PC-9 (cell line): ENCODE results near the gene UBE3C. TPM values are rescaled to one million over a fixed set of nuclear protein-coding genes. Genes with fewer than 3 reads are reported as not detected.

Experiments
- BruUV-seq: library from RNA; stranded (reverse); fragments of 400-500 nt; replicated peaks from 2 replicates; lab custom pipeline; 2021; lab: Mats Ljungman, UMichigan
- CTCF ChIA-PET: fragments of 300-600 bp; sonication (Branson Sonifier 250); formaldehyde crosslinking; loops from one replicate; lab custom pipeline; 2022; ENCODE audit warnings: antibody characterized with exemption; lab: Charles Lee
- POLR2A ChIA-PET: fragments of 300-600 bp; sonication (Branson Sonifier 250); formaldehyde crosslinking; loops from one replicate; lab custom pipeline; 2022; ENCODE audit warnings: antibody characterized with exemption; ENCODE audit not compliant: unreplicated experiment; lab: Charles Lee
- DNase-seq, 2 experiments: peaks; one replicate each; pipeline versions ENCODE4 v3.0.0 to v3.0.0-alpha.2; 2015 to 2022; ENCODE audit warnings: mixed read lengths in 1 of 2
- H2AFZ ChIP-seq: fragments of 200-600 bp; sonication (generic); 2 replicates; pipeline ENCODE4 v1.8.1; 2017; ENCODE audit warnings: antibody characterized with exemption
- H3F3A ChIP-seq: fragments of 200-600 bp; sonication (generic); 2 replicates; pipeline ENCODE4 v1.8.1; 2017; ENCODE audit warnings: antibody characterized with exemption, mild to moderate bottlenecking, low read depth; ENCODE audit not compliant: insufficient read depth
- H3K27ac ChIP-seq: fragments of 200-600 bp; sonication (generic); 2 replicates; pipeline ENCODE4 v1.6.1; 2016; ENCODE audit warnings: mixed run types
- H3K27me3 ChIP-seq: fragments of 200-600 bp; sonication (generic); 2 replicates; pipeline ENCODE4 v1.6.1; 2016; ENCODE audit warnings: low read depth, mixed run types; ENCODE audit not compliant: insufficient read depth
- H3K36me3 ChIP-seq: fragments of 200-600 bp; sonication (generic); 2 replicates; pipeline ENCODE4 v1.6.1; 2016; ENCODE audit warnings: low read depth, mixed run types
- H3K4me1 ChIP-seq: fragments of 200-600 bp; sonication (generic); replicated peaks from 2 replicates; pipeline ENCODE4 v1.6.1; 2016; ENCODE audit warnings: mixed run types; ENCODE audit not compliant: insufficient read depth
- H3K4me2 ChIP-seq: fragments of 200-600 bp; sonication (generic); 2 replicates; pipeline ENCODE4 v1.6.1; 2017; ENCODE audit warnings: mixed run types
- H3K4me3 ChIP-seq: fragments of 200-600 bp; sonication (generic); 2 replicates; pipeline ENCODE4 v1.6.1; 2016; ENCODE audit warnings: mixed run types
- H3K79me2 ChIP-seq: fragments of 200-600 bp; sonication (generic); 2 replicates; pipeline ENCODE4 v1.6.1; 2017; ENCODE audit warnings: low read depth, mixed run types
- H3K9me2 ChIP-seq: fragments of 200-600 bp; sonication (generic); 2 replicates; pipeline ENCODE4 v1.8.1; 2017; ENCODE audit warnings: mild to moderate bottlenecking; ENCODE audit not compliant: insufficient read depth
- H3K9me3 ChIP-seq: fragments of 200-600 bp; sonication (generic); 2 replicates; pipeline ENCODE4 v1.8.1; 2016; ENCODE audit warnings: low read depth; ENCODE audit not compliant: insufficient read depth
- H4K20me1 ChIP-seq: fragments of 200-600 bp; sonication (generic); 2 replicates; pipeline ENCODE4 v1.8.1; 2017; ENCODE audit not compliant: insufficient read depth
- CTCF ChIP-seq: fragments of 200-600 bp; sonication (generic); conservative IDR thresholded peaks from 2 replicates; pipeline ENCODE4 v1.6.1; 2017; ENCODE audit warnings: mixed run types, antibody characterized with exemption, mild to moderate bottlenecking, moderate library complexity
- EZH2 ChIP-seq: fragments of 200-600 bp; sonication (generic); IDR thresholded peaks from 2 replicates; pipeline ENCODE4 v1.8.0; 2017; ENCODE audit warnings: antibody characterized with exemption, low read depth
- intact Hi-C: fragments of 100-400 bp; cut with micrococcal nuclease; formaldehyde crosslinking; loops from one replicate; pipeline ENCODE4 v1.10.0; 2022; ENCODE audit not compliant: unreplicated experiment
- total RNA-seq: library from RNA; stranded (reverse); gene quantifications from 2 replicates; pipeline ENCODE4 v1.2.3, GENCODE V29; 2021

Gene UBE3C
- total RNA-seq, 1 experiment from 2014 or later, result 77.6 TPM

GRCh38 chr7:157141525-157142060 is 2.9 kb downstream of the UBE3C start:
- TF ChIP-seq EZH2 (no peak), CTCF (no peak)
- H3K27me3 ChIP-seq, result no peaks in the 10 kb centered on the region
- peaks cover 75% of the 10 kb centered on the region for H3K79me2 ChIP-seq
- no peaks in the 10 kb centered on the region for H3K9me2 ChIP-seq
- H3K4me1 ChIP-seq, result peaks cover 23% of the 10 kb centered on the region
- intact Hi-C loops, result no loop called here
- H3K9me3 ChIP-seq, result no peaks in the 10 kb centered on the region
- no peak overlapping the region for H2AFZ ChIP-seq
- H3K4me2 ChIP-seq, result peak overlapping the region; percentile 94
- no peak overlapping the region for H3K4me3 ChIP-seq
- H3K27ac ChIP-seq, result no peak overlapping the region
- BruUV-seq, result no TSS peak
- DNase-seq, result no peak
- H3F3A ChIP-seq, result peaks cover 24% of the 10 kb centered on the region
- peaks cover 42% of the 10 kb centered on the region for H3K36me3 ChIP-seq
- ChIA-PET CTCF (no interaction called here), POLR2A (no interaction called here)
- peaks cover 67% of the 10 kb centered on the region for H4K20me1 ChIP-seq

- Histone ChIP-seq H3K27ac (no peak overlapping the region), H3F3A (peaks cover 19% of the 10 kb centered on the region), H3K9me3 (no peaks in the 10 kb centered on the region), H3K9me2 (no peaks in the 10 kb centered on the region), H3K36me3 (peaks cover 43% of the 10 kb centered on the region), H4K20me1 (peaks cover 89% of the 10 kb centered on the region), H3K4me1 (peaks cover 15% of the 10 kb centered on the region), H3K4me2 (no peak overlapping the region), H3K27me3 (no peaks in the 10 kb centered on the region), H2AFZ (no peak overlapping the region), H3K79me2 (peaks cover 97% of the 10 kb centered on the region), H3K4me3 (no peak overlapping the region)
- TF ChIP-seq CTCF (no peak), EZH2 (no peak)
- intact Hi-C loops, result no loop called here
- ChIA-PET POLR2A (no interaction called here), CTCF (no interaction called here)
- no peak for DNase-seq
- no TSS peak for BruUV-seq
Measured at GRCh38 chr7:157143788-157144187, 5.1 kb downstream of the UBE3C start.

GRCh38 chr7:157149317-157149716 is 10.6 kb downstream of the UBE3C start:
- TF ChIP-seq CTCF (no peak), EZH2 (no peak)
- CTCF ChIA-PET, result no interaction called here
- H3K4me3 ChIP-seq, result no peak overlapping the region
- intact Hi-C loops, result no loop called here
- H3K9me2 ChIP-seq, result no peaks in the 10 kb centered on the region
- H3K79me2 ChIP-seq, result peaks cover 99% of the 10 kb centered on the region
- H2AFZ ChIP-seq, result no peak overlapping the region
- no peak overlapping the region for H3K27ac ChIP-seq
- peaks cover 16% of the 10 kb centered on the region; the same call in 1 of the 2 replicates for H3F3A ChIP-seq
- no peak for DNase-seq
- no peak overlapping the region for H3K4me2 ChIP-seq
- no TSS peak for BruUV-seq
- peaks cover 100% of the 10 kb centered on the region for H4K20me1 ChIP-seq
- no peaks in the 10 kb centered on the region for H3K27me3 ChIP-seq
- H3K9me3 ChIP-seq, result no peaks in the 10 kb centered on the region
- H3K36me3 ChIP-seq, result peaks cover 20% of the 10 kb centered on the region; the same call in 1 of the 2 replicates
- POLR2A ChIA-PET, result no interaction called here
- H3K4me1 ChIP-seq, result no peaks in the 10 kb centered on the region
